HG03159 (cell line): Measurements from ENCODE around the gene KCNT1.

Source experiments
- ATAC-seq: cut with Tn5 transposase; IDR thresholded peaks from one replicate; pipeline ENCODE4 v1.9.1; 2021; ENCODE audit warnings: mild to moderate bottlenecking, moderate library complexity; ENCODE audit not compliant: unreplicated experiment

KCNT1 gene

GRCh38 chr9:135744333-135745070, 42.5 kb downstream of the KCNT1 start:
- no peak for ATAC-seq

- ATAC-seq = no peak
These were observed 43.2 kb downstream of the KCNT1 start for GRCh38 chr9:135745189-135745588.

- ATAC-seq = no peak
These were observed 43.8 kb downstream of the KCNT1 start for GRCh38 chr9:135745686-135746324.

GRCh38 chr9:135746565-135746964, 44.6 kb downstream of the KCNT1 start:
- no peak for ATAC-seq

GRCh38 chr9:135747311-135747710, 45.3 kb downstream of the KCNT1 start:
- no peak for ATAC-seq

- no peak for ATAC-seq
These were observed 46.7 kb downstream of the KCNT1 start for GRCh38 chr9:135748676-135749075.

- ATAC-seq = no peak
These were observed 47.4 kb downstream of the KCNT1 start for GRCh38 chr9:135749171-135750045.

GRCh38 chr9:135750786-135751185, 48.8 kb downstream of the KCNT1 start:
- ATAC-seq = no peak

GRCh38 chr9:135751501-135751900, 49.5 kb downstream of the KCNT1 start:
- no peak for ATAC-seq

GRCh38 chr9:135752281-135753204, 50.6 kb downstream of the KCNT1 start:
- no peak for ATAC-seq

- no peak for ATAC-seq
These were observed 51.6 kb downstream of the KCNT1 start for GRCh38 chr9:135753391-135754105.

GRCh38 chr9:135756576-135756975, 54.6 kb downstream of the KCNT1 start:
- ATAC-seq = no peak

- no peak for ATAC-seq
These were observed 55.4 kb downstream of the KCNT1 start for GRCh38 chr9:135757356-135757755.

GRCh38 chr9:135758056-135758455, 56.1 kb downstream of the KCNT1 start:
- no peak for ATAC-seq

GRCh38 chr9:135758870-135759269, 56.9 kb downstream of the KCNT1 start:
- no peak for ATAC-seq

GRCh38 chr9:135759676-135760300, 57.8 kb downstream of the KCNT1 start:
- ATAC-seq = no peak

- no peak for ATAC-seq
These were observed 58.5 kb downstream of the KCNT1 start for GRCh38 chr9:135760465-135760864.

GRCh38 chr9:135761150-135761844, 59.3 kb downstream of the KCNT1 start:
- no peak for ATAC-seq

GRCh38 chr9:135761845-135762168, 59.8 kb downstream of the KCNT1 start:
- no peak for ATAC-seq
